Posterior cingulate gyrus (tissue), 11 donors: Measurements from ENCODE around the gene HEXIM1.

Source experiments
- DNase-seq, 10 donors: peaks; one replicate each; pipeline versions ENCODE4 v3.0.0 to v3.0.0-alpha.2; 2020 to 2021; ENCODE audit warnings: mixed read lengths in 3 of 10
- intact Hi-C: fragments of 100-400 bp; cut with DNase I; formaldehyde crosslinking; loops from one replicate; pipeline ENCODE4 v1.15.1; 2023

The HEXIM1 gene

DNA sequence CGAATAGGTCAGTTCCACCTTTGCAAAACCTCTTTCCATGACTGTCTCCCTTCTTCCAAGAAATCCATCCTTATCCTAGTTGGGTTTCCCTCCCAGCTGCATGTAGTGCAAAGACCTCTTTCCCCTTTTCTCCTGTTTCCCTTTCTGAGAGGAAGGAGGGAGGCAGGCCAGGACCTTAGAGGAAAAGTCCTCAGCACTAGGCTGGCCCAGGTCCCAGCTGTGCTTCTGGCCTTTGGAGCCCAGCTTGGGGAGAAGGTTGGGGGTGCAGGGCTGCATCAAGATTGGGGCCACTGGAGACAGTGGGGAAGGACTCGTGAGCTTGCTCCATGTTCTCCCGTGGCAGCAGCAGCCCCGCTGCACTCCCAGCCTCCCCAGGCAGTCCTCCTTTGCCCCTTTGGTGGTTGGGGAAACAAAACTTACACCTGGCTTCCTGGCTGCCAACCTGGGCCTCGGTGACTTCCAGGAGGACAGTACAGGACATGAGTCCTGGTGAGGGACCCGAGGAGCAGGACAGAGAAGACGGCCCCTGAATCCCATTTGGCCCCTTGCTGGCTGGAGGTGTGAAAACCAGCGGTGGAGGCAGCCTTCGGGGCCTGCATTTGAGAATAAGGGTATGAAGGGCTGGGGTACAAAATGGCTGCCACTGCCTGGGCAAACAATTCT lies 13.9 kb downstream of the HEXIM1 start:
- intact Hi-C loops = no loop called here
- DNase-seq = peak in 1 of 10 donors; percentile 85

DNA sequence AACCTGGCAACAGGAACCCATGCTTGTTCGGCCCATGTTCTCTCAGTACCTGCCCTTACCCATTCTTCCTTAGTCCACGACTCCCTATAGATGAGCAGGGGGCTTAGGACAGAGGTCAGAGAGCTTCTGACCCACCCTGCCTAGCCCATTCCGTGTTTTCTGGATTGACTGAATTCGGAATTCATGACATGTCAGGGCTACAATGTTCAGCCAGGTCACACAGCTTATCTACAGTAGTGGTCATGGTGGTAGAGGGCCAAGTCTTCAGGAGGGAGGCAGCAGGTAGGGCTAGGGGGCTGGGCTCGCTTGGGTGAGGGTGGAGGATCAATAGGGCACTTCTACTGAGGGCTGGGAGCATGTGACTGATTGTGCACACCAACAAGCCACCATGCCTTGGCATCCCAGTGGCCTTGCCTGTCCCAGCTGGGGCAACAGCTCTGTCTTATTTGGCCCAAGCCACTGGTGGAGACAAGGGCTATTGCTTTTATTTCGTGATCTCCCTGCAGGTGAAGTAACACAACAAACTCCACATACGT lies 16.5 kb downstream of the HEXIM1 start:
- DNase-seq = peak in 1 of 10 donors; percentile 22
- intact Hi-C loops = no loop called here

DNA sequence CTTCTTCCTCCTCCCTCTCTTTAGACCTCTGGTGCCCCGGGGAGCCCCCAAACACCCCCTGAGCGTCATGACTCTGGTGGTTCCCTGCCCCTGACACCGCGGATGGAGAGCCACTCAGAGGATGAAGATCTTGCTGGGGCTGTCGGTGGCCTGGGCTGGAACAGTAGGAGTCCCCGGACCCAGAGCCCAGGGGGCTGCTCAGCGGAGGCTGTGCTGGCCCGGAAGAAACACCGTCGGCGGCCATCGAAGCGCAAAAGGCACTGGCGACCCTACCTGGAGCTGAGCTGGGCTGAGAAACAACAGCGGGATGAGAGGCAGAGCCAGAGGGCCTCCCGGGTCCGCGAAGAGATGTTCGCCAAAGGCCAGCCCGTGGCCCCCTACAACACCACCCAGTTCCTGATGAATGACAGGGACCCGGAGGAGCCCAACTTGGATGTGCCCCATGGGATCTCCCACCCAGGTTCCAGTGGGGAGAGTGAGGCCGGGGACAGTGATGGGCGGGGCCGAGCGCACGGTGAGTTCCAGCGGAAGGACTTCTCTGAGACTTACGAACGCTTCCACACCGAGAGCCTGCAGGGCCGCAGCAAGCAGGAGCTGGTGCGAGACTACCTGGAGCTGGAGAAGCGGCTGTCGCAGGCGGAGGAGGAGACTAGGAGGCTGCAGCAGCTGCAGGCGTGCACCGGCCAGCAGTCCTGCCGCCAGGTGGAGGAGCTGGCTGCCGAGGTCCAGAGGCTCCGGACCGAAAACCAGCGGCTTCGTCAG lies 20.9 kb downstream of the HEXIM1 start:
- DNase-seq = peak in 1 of 10 donors; percentile 81
- intact Hi-C loops = no loop called here

DNA sequence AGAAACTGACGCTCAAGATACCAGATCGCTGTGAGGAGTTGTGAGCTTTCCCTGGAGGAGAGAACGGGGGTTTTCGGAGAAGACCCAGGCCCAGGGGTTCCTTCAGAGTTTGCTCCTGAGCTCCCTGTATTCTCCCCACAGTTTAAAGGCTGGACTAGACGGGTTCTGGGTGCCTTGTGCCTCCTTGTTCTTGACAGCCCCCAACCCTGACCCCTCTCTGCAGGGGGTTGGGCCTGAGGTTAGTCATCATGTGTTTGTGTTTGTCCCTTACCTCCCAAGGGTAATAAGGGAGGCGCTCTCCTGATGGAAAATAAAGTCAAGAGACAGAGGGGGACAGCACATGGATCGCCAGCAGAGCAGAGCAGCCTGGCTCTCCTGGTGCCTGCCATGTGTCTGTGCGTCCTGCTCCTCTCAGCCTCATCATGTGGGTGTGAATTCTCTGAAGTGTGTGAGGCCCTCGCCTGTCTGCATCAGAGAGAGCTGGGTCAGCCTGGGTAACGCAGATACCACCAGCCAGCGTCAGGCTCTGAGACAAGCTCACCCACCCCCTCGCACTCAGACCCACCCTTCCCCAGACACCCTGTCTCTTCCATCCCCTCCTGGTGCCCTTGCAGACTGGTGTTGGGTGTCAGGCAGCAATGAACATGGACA lies 22.1 kb downstream of the HEXIM1 start:
- peak in 5 of 10 donors; percentile 14 to 86 (median 77) for DNase-seq
- intact Hi-C loops = no loop called here

DNA sequence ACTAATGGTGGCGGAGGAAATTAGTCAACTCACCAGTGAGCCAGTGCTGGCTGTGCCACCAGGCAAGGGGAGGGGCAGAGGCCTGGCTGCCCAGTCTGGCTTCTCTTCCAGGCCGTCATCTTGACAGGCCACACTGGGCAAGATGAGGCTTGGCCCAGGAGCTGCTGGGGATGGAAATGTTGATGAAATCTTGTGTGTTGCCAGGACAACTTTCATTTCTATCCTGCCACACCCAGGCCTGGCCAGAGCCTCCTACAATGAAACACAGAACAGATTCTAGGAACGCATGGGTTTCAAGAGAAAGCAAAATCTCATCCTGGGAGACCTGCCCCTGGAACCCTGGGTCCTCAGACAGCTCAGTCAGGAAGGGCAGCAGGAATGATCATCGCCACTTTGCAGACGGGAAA lies 22.7 kb downstream of the HEXIM1 start:
- DNase-seq = peak in 7 of 10 donors; percentile 25 to 92 (median 48)
- intact Hi-C loops = no loop called here

DNA sequence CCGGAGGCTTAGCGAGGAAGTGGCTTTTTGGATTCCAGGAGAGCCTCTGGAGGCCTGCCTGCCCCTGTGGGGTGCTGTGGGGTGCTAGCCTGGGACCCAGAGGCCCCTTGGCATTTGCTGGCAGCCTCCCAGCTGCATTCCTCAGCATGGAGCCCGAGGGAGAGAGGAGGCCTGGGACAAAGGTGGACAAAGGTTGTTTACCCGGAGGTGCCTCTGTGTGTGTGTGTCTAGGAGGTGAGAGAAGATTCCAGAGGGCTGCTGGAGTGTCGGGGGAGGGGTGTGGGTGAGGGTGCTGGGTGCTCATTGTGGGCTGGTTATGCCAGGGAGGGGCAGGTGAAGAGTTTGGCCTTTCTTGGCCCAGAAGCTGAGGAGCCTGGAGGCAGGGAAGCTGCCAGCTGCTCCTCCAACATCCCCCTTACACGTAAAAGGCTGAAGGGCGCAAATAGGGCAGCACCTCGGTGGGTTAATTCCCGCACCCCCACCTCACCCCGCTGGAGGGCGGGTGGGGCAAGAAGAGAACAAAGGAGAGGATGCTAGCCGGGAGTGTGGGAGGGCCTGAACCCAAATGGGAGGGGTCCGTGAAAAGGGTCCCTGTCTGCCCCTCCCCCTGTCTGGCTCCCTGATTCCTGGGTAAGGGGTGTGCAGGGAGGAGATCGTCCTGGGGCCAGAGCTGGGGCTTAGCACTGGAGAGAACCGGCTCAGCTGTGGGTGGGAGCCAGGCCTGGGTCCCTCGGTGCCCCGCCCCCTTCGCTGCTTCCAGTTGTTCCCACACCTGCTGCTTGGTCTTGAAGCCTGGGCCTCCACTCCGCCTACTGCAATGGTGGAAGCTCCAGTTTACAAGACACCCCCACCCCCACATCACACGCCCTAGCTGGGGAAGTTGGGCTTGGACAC lies 23.3 kb downstream of the HEXIM1 start:
- intact Hi-C loops = no loop called here
- peak in 2 of 10 donors; percentile 81 to 87 for DNase-seq

DNA sequence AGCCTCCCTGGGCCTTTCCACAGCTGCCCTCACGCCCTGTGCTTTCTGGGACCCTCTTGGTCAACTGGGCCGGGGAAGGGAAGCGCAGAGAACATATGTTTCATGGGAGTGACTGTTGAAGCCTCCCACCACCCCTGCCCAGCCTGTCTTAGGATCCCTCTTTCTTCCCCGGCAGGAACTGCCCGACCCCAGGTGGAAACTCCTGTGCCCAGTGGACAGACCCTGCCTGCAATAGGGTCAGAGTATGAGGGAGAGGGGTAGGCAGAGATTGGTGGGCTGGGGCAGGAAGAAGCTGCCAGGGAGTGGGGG lies 23.9 kb downstream of the HEXIM1 start:
- DNase-seq = no peak
- intact Hi-C loops = no loop called here

DNA sequence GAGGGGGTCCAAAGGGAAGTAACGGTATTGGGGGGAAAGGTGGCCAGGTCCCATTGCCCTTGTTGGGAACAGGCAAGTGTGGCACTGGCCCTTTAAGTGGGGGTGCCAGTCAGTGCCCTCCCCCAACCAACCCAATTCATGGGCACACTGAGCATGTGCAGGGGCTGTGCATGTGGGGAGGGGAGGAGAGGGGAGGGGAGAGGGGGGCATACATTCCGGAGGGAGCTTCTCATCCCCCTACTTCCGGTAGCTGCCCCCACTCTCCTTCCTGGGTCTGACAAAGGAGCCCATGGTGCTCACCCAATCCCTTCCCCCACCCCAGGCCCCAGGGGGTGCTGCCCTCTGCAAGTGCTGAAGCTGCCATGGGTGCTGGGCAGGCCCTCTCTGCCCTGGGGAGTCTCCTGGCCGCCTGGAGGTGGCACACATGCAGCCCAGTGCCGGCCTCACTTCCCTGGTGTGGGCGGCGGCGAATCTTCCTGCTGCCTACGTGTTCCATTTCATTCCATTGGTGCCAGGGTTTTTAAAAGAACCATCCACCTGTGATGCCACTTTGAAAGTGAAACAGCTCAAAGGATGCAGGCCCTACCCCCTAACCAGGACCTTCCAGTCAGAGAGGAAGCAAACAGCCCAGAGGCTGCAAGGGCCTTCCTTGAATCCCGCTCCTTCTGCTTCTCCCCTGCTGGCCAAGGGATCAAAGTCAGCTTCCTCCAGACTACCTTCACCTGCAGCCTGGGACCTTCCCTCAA lies 24.4 kb downstream of the HEXIM1 start:
- DNase-seq = peak; percentile 78 to 98 (median 84)

DNA sequence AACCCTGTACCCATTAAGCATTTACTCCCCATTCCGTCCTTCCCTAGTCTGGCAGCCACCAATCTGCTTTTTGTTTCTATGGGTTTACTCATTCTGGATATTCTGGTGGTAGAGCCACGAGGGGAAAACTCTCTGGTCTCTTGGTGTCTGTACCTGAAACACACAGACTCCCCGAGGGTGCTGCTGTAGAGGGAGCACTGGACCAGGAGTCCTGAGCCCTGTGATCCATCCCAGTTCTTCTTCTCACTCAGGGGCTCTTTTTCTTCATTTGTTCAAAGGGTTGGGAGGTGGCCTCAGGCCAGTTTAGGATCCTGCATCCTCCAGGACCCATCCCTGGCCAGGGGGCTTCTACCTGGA lies 27.5 kb downstream of the HEXIM1 start:
- DNase-seq = peak in 1 of 10 donors; percentile 39
- intact Hi-C loops = no loop called here

More for the DNA sequence above, 24.4 kb downstream of the HEXIM1 start:
- intact Hi-C loops = no loop called here

DNA sequence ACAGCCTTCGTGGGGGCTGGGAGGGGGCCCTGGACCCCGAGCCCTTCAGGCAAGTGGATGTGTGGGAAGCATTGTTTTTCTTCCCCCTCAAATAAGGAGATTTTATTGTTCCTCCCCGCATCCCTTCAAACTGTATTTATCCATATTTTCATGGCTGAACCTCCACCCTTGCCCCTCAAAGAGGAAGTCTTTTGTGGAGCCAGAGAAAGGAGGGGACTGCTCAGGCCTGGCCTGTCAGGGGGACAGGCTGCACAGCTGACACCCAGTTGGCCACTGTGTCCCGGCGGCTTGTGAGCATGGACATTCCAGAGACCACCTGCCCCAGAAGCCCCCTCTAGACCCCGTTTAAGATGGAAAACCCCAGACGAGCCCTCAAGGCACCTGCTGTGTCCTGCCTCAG lies 29.3 kb downstream of the HEXIM1 start:
- intact Hi-C loops = no loop called here
- peak in 1 of 10 donors; percentile 43 for DNase-seq

DNA sequence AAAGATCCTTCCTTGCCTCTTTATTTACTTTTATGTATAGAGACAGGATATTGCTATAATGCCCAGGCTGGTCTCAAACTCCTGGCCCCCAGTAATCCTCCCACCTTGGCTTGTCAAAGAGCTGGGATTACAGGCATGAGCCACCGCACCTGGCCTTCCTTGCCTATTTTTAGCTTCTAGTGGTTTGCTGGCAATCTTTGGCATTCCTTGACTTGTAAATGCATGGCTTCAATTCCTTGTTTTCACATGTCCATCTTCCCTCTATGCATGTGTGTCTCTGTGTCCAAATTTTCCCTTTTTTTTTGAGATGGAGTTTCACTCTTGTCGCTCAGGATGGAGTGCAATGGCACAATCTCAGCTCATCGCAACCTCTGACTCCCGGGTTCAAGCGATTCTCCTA lies 35.9 kb downstream of the HEXIM1 start:
- no peak for DNase-seq
- intact Hi-C loops = no loop called here

DNA sequence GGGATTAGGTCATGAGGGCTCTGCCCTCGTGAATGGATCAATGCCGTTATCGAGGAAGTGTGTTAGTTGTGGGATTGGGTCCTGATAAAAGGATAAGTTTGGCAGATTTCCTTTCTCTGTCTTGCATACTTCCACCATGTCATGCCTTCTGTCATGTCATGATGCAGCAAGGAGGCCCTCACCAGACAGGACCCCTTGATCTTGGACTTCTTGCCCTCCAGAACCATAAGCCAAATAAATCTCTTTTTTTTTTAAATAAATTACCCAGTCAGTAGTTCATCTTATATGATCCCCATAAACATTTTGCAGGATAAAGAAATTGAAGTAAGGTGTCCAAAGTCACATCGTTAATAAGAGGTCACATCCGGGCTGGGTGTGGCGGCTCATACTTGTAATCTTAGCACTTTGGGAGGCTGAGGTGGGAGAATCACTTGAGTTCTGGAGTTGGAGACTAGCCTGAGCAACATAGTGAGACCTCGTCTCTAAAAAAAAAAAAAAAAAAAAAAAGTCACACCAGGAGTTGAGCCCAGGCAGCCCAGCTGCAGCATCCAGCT lies 38.6 kb downstream of the HEXIM1 start:
- intact Hi-C loops = no loop called here
- peak in 1 of 10 donors; percentile 0 for DNase-seq

DNA sequence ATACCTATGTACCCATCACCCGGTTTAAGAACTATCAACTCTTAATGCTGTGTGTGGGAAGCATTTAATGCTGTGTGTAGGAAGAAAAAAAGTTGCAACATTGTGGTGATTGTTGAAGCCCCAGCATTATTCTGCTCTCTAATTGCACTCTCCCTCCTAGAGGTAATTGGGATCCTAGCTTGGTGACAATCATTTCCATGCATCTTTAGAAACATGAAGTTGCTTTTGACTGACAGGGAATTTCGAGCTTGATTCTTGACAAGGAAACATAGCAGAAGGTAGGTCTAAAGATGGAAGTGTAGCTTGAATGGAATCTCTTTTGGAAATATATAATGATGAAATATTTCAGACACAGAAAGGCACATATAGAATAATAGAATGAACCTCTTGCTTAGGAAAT lies 40.7 kb downstream of the HEXIM1 start:
- intact Hi-C loops = no loop called here
- no peak for DNase-seq

DNA sequence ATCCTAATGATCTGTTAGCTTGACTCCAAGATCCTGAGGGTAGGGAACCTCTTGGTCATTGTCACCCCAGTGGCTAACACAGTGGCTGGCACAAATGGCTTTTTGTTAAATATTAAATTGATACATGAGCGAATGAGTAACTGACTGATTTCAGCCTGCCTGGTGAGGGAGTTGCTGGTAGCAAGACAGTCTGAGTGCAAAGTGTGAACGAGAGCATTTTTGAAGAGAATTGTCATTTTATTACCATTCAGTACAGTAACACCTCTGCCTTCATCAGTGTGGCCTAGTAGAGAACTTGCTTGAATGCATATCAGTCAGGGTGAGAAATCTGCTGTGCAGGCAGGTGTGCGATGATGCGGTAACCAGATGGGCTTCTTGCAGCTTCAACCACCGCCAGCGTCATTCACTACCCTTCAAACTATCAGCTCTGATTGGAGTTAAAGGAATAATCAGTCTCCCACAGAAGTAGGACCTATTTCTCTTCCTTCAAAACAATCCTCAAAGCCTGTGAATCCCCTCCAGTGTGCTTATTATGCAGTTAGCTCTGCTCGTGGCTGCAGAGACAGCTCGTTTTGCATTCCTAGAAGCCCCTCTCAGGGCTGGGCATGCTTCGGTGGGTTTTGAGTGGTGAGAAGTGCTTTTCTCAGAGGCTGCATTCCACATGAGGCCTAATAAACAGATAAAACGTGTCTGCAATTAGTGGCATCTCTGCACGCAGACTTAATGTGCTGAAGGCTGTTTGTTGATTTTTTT lies 42.4 kb downstream of the HEXIM1 start:
- peak in 2 of 10 donors; percentile 17 to 59 for DNase-seq
- intact Hi-C loops = no loop called here

DNA sequence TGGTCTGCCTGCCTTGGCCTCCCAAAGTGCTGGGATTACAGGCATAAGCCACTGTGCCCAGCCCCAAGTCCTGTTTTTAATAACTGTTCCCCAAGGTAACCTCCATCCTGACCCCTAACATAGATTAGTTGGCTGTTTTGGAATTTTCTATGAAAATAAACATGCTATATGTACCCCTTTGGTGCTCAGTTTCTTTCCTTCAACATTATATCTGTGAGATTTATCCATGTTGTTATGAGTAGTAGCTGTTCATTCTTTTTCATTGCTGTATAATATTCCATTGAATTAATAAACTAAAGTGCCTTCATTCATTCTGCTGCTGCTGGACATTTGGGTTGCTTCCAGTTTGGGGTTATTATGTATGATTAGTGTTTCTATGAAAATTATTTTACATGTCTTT lies 47.1 kb downstream of the HEXIM1 start:
- intact Hi-C loops = loop anchor here (5.0 kb wide), 1 partner anchor 38 kb away; no protein-coding TSS in a partner anchor
- DNase-seq = peak in 1 of 10 donors; percentile 12

DNA sequence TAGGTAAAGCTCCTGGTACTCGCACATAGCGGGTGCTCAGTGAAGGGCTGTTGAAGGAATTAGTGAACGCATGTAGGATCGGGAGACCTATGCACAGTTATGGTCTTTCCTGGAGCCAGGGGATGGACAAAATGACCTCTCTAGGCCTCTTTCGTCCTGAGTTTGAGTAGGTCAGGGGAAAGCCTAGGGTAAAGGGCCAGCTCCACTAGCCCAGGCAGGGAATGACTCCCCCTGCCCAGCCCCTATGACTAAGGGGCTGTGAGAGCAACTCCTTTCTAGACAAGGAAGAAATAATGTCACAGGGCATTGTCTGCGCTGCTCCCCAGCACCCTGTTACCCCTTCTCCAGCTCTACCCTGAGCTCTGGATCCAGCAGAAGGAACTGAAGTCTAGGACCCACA lies 48.8 kb downstream of the HEXIM1 start:
- DNase-seq = peak in 1 of 10 donors; percentile 51
- intact Hi-C loops = loop anchor here (1.0 to 5.0 kb wide), 2 partner anchors 40 to 62 kb away; partner anchors contain the start of gene ACBD4

DNA sequence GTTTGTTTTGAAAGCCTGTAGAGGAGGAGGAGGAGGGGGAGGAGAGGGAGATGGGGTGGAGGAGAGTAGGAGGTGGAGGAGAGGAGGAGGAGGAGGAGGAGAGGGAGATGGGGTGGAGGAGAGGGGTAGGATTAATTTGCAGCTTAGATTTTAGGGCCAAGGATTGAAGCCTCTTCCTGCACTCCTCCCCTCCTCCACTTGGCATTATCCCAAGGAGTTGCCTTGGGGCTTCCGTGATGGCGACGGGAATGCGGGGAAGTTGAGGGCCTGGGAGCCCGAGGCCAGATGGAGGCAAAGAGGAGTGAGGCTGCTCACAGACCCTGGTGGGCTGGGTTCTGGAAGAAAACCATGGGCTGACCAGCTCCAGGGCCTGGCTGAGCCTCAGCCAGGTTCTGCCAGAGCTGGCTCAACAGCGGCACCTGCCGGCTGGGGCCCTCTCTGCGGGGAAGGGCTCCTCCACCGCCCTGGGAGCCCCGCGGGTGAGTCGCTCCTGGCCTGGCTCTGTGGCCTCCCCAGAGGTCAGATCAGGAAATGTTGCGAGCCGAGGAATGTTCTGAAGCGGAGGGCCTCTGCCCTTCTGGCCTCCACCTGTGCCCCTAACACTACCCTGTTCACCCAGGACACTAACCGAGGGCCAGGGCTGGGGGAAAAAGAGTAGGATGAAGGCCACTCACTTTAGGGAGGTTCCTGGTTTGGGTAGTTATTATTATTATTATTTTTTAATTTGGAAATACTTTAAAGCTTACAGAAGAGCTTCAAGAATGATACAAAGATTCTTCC lies 49.5 kb downstream of the HEXIM1 start:
- intact Hi-C loops = loop anchor here (1.0 to 5.0 kb wide), 2 partner anchors 40 to 62 kb away; partner anchors contain the start of gene ACBD4
- peak; percentile 72 to 98 (median 92) for DNase-seq

DNA sequence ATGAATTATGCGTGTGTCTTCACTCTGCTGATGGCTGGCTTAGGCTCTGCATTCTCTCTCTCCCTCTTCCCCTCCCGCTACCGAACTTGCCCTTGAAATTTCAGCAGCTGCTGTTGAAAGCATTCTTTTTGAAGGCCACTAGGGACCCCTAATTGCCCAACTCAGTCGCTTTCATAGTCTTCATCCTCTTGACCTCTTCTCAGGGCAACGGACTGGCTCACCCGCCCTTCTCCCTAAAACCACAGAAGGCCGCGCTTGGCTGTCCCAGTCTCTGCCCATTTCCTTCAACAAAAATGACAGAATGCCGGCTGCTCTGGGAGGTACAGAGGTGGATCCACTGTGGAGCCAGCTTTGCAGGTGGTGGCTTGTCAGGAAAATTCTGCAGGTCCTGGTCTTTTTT lies 52.4 kb downstream of the HEXIM1 start:
- peak in 1 of 10 donors; percentile 17 for DNase-seq
- intact Hi-C loops = no loop called here
